Hepatocyte (in vitro differentiated cells): ENCODE data around the gene RNF145.

ENCODE experiments used
- CTCF ChIP-seq: fragments of 200-600 bp; sonication (generic); IDR thresholded peaks from 2 replicates; pipeline ENCODE4 v1.5.1; 2016; ENCODE audit warnings: antibody characterized with exemption, mild to moderate bottlenecking; ENCODE audit not compliant: poor library complexity
- EZH2 ChIP-seq: fragments of 200-600 bp; sonication (generic); IDR thresholded peaks from 2 replicates; pipeline ENCODE4 v1.6.1; 2016; ENCODE audit warnings: antibody characterized with exemption, mild to moderate bottlenecking, borderline replicate concordance
- EZH2phosphoT487 ChIP-seq: fragments of 200-600 bp; sonication (generic); IDR thresholded peaks from one replicate; pipeline ENCODE4 v1.6.1; 2018; ENCODE audit warnings: antibody characterized with exemption, mild to moderate bottlenecking, low read depth, moderate library complexity; ENCODE audit not compliant: unreplicated experiment, severe bottlenecking

- no peak for TF ChIP-seq CTCF
- no peak for TF ChIP-seq EZH2
- no peak for TF ChIP-seq EZH2phosphoT487
Observed at GRCh38 chr5:159224471-159224870, 15.1 kb upstream of the RNF145 start.
